NOMO-1 (cell line): ENCODE data around the gene PHACTR4.
A peak's percentile ranks its signal among the peaks of the same experiment; 100 is the strongest.
"Not testable (repeated sequence)": the region's sequence is repeated elsewhere in the genome, so short reads cannot be mapped to it uniquely, and the experiment has no call there.

Experiments
- DNase-seq, 2 experiments: peaks; one replicate each; lab custom pipeline; 2025; ENCODE audit not compliant: unreplicated experiment in 2 of 2; lab: John Stamatoyannopoulos, UW

PHACTR4 gene

GRCh38 chr1:28370239-28371009 is 884 bp downstream of the PHACTR4 start:
- peak; percentile 2 to 14 for DNase-seq

GRCh38 chr1:28371010-28371377 is 1.5 kb downstream of the PHACTR4 start:
- DNase-seq = no peak

GRCh38 chr1:28373450-28373849 is 3.9 kb downstream of the PHACTR4 start:
- not testable (repeated sequence) for DNase-seq

GRCh38 chr1:28374297-28374696 is 4.8 kb downstream of the PHACTR4 start:
- no peak for DNase-seq

GRCh38 chr1:28375598-28375997 is 6.1 kb downstream of the PHACTR4 start:
- DNase-seq = not testable (repeated sequence)

- DNase-seq = not testable (repeated sequence)
Measured at GRCh38 chr1:28376195-28376594, 6.7 kb downstream of the PHACTR4 start.

GRCh38 chr1:28378906-28379305 is 9.4 kb downstream of the PHACTR4 start:
- DNase-seq = no peak

- no peak for DNase-seq
Measured at GRCh38 chr1:28380394-28380793, 10.9 kb downstream of the PHACTR4 start.

GRCh38 chr1:28383785-28384184 is 14.2 kb downstream of the PHACTR4 start:
- DNase-seq = not testable (repeated sequence)

GRCh38 chr1:28392027-28392652 is 22.6 kb downstream of the PHACTR4 start:
- DNase-seq = peak; percentile 46 to 77

GRCh38 chr1:28394136-28394535 is 24.6 kb downstream of the PHACTR4 start:
- no peak for DNase-seq

- DNase-seq = no peak
Measured at GRCh38 chr1:28395181-28395580, 25.6 kb downstream of the PHACTR4 start.

GRCh38 chr1:28401760-28402159 is 32.2 kb downstream of the PHACTR4 start:
- no peak for DNase-seq

- no peak for DNase-seq
Measured at GRCh38 chr1:28409090-28409489, 39.5 kb downstream of the PHACTR4 start.

GRCh38 chr1:28411656-28412055 is 42.1 kb downstream of the PHACTR4 start:
- no peak for DNase-seq

GRCh38 chr1:28412731-28413130 is 43.2 kb downstream of the PHACTR4 start:
- no peak for DNase-seq

GRCh38 chr1:28416509-28417194 is 47.1 kb downstream of the PHACTR4 start:
- no peak for DNase-seq

- DNase-seq = peak in 1 of 2 experiments; percentile 63
Measured at GRCh38 chr1:28417441-28417922, 47.9 kb downstream of the PHACTR4 start.

- DNase-seq = no peak
Measured at GRCh38 chr1:28417926-28418637, 48.5 kb downstream of the PHACTR4 start.

GRCh38 chr1:28421744-28422143 is 52.2 kb downstream of the PHACTR4 start:
- DNase-seq = no peak

- DNase-seq = no peak
Measured at GRCh38 chr1:28426831-28427230, 57.3 kb downstream of the PHACTR4 start.
